SK-N-SH (cell line): ENCODE data around the gene PLG.

ENCODE experiments used
- EP300 ChIP-seq, 2 experiments: IDR thresholded peaks; 2 replicates each; pipeline versions ENCODE4 v1.4.0 to v1.6.1; 2012; ENCODE audit warnings: borderline replicate concordance in 1 of 2, low read depth in 1 of 2, low read length in 1 of 2
- TF ChIP-seq, protein P1 (sequence below): fragments of 200-600 bp; sonication (generic); IDR thresholded peaks from 2 replicates; pipeline ENCODE4 v1.6.1; 2017; ENCODE audit warnings: antibody characterized with exemption, mild to moderate bottlenecking, moderate library complexity

DNA sequence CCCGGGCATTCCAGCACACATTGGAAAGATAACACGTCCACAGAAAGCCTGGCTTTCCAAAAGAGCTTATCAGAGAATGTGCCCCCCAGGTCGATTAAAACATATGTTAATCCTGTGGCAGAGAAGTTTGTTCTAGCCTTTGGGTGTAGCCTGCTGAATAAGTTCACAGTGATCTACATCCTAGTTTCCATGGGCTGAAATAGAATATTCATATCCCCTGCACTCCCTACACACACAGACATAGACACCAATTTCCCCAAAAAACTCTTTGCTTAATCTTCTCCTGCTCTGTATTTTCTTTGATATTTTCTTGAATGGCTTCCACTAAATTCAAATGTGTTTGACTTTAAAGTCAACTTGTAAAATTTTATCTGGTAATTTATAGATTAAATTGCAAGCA, 39.6 kb upstream of the PLG start:
- TF ChIP-seq, protein P1, sequence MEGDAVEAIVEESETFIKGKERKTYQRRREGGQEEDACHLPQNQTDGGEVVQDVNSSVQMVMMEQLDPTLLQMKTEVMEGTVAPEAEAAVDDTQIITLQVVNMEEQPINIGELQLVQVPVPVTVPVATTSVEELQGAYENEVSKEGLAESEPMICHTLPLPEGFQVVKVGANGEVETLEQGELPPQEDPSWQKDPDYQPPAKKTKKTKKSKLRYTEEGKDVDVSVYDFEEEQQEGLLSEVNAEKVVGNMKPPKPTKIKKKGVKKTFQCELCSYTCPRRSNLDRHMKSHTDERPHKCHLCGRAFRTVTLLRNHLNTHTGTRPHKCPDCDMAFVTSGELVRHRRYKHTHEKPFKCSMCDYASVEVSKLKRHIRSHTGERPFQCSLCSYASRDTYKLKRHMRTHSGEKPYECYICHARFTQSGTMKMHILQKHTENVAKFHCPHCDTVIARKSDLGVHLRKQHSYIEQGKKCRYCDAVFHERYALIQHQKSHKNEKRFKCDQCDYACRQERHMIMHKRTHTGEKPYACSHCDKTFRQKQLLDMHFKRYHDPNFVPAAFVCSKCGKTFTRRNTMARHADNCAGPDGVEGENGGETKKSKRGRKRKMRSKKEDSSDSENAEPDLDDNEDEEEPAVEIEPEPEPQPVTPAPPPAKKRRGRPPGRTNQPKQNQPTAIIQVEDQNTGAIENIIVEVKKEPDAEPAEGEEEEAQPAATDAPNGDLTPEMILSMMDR = no peak
- TF ChIP-seq EP300 (IDR thresholded peaks at IDR 0.05; ENCODE audit: borderline replicate concordance in 1 of 2, low read depth in 1 of 2, low read length in 1 of 2) = no peak
